GM03348 (cell line): ENCODE results near the gene SGPP2.
A peak's percentile ranks its signal among the peaks of the same experiment; 100 is the strongest.

Source experiments
- DNase-seq: peaks from one replicate; pipeline ENCODE4 v3.0.0; 2012; ENCODE audit warnings: low spot score

SGPP2 gene

DNA sequence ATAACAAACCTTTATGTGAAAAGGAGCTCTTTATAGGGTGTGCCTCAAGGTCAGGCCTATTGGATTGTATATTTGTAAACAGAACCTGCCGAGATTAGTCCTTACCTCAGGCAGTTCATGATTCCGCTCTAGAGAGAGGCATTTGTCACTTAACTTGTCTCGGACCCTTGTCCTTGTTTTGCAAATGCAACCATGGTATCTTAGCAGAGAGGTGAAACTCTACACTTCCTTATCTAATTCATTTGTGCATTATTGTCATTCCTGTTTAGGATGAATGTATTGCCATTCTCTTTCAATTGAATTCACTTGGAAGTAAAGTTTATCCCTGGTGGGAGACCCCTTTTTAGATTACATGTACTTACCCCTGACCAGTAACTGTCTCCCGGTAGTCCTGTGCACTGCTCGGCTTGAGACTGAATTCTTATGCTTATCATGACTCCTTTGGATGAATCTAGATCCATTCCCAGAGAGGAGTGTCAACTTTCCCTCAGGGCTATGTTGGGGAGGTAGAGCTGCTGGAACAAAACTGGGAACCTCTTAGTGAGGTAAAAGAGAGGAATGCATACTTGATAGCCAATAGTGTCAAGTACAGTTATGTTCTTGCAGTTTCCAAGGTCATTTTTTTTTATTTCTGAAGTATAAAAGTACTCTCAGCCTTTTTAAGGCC is 46.6 kb downstream of the SGPP2 start:
- no peak for DNase-seq

DNA sequence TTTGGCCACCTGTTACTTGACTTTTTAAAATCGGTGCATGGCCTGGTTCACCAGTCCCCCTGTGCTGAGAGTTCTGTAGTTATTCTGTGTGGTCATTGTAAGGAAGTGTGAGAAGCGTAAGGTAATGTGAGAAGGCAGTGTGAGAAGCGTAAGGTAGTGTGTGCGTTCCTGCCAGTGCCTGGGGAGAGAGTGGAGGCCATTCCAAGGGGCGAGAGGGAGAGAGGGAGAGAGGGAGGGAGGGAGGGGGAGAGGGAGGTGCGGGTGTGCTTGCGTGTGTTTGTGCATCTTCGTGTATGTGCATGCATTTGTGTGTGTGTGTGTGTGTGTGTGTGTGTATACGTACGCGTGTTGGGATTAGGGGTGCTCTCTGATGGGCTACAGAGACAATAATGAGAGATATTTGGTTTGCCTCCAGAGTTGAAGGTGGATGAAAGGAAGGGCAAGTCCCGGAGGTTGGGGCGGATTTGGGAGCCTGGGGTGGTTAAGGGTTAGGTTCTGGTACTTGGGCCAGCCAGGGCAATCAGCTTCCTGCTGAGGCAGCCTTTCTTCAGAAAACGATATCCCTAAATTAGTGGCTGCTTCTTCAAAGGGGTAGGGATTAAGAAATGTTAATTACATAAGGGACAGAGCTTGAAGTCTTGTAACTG is 53.7 kb downstream of the SGPP2 start:
- no peak for DNase-seq

DNA sequence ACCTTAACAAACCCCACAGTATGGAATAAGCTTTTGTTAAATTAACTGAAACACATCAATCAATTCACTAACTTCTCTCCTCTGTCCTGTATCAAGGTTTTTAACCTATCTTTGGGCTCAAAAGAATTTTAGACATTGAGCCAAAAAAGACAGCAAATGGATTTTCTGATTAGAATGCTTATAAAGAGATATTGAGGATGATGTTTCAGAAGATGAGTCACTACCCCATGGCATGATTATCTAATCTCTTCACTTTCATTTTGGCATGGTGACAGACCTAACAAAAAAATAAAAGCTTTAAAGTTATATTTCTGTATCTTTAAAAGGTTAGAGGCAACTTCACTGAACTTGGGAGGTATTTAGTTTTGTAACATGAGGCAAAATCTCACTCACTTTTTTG is 55.5 kb downstream of the SGPP2 start:
- DNase-seq = no peak

DNA sequence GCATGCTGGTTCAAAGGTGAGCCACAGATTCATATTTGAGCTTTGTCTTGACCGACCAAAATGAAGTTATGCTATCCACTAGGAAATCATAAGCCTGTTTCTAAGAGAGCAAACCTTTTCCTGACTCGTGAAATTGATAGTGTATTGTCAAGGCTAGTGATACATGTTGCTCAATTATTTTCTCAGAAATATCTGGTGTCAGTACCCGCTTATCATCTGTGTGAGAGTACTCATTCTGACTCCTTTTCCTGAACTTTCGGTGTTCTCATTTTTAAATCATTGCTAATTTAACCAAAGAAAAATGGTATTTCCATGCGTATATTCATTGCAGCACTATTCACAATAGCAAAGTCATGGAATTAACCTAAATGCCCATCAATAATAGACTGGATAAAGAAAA is 56.2 kb downstream of the SGPP2 start:
- DNase-seq = no peak

DNA sequence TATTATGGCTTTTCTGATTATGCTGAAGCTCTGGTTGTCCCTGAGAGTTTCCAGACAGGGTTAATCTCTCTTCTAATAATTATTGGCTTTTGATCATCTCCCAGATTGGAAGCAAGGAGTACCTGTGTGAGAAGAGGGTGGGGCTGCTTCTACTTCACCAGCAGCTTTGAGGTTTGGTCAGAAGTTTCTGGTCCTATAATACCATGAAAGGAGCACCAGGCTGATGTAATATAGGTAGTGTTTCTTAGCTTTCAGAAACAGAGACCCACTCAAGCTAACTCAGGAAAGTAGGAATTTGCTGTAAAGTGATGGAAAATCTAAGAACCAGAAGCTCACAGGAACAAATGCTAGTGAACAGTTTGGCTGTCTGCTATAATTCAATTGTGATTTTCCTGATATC is 57.6 kb downstream of the SGPP2 start:
- DNase-seq = no peak

DNA sequence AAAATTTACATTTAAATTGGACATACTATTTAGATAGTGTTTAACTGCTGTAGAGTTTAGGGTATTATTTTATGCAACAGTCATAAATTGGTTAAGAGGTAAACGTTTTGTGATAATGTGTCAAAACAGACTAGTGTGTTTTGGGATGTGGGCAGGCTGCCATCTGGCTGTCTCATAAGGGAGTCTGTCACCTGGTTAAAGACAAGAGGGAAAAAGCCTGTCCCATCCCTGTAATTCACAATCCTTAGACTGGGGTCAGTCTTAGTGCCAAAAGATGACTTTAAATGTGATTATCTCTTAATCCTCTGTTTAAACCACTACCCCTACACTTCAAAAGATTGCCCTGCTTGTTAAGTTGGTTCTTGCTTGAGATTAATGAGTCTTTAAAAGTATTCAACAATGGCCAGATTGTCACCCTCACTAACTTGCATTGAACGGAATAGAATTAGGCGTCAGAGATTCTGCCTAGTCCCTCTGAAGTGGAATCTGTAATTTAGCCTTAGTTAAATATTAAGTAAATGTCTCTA is 59.2 kb downstream of the SGPP2 start:
- no peak for DNase-seq

DNA sequence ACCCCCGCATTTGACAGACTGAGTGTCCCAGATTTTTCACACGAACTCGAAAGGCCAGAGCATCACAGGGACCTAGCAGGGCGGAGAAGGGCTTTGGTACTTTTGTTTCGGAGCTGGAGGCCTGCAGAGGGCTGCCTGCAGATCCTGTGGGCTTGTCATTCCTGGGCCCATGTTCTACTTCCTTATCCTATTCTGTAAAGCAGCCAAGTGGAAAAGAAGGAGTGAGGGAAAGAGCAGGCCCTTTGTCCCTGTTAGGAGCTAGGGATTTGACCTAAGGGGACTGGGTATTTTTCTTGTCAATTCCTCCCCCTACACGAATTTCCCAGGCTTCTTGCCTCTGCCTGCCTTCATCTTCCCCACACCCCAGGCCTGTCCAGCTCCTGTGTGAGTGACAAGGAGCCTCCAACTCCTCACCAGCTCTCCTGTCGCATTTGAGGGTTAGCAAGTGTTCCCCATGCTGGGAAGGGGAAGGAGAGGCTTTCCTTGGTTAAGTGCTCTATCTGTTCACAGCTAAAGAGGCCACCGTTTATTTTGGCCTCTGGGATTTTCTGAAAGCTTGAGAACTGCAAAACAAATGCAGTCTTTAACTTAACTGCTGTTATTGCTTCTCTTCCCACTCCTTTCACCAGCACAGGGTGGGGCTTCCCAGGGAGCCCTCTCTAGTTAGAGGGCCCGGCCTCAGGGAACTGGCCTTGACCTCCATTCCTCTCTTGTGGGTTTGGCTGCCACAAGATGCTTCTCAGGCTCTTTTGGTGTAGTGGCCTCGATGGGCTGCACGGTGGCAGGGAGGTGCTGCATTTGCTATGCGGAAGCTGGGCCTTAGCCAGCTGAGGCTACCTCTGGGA is 61.2 kb downstream of the SGPP2 start:
- DNase-seq = no peak

DNA sequence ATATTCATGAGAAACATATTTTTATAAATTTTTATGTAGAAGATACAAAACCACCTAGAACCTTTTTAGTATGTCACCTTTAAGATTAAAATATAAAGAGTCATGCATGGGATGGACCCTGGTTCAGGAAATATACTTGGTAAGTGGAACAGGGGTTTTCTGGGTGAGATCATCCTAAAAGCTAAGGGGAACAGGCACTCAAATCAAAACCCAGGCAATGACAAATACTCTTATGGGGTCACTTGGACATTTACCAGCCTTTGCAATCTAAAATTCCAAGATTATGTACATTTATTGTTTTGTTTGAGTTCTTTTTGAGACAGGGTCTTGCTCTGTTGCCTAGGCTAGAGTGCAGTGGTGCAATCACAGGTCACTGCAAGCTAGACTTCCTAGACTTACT is 65.8 kb downstream of the SGPP2 start:
- DNase-seq = no peak

DNA sequence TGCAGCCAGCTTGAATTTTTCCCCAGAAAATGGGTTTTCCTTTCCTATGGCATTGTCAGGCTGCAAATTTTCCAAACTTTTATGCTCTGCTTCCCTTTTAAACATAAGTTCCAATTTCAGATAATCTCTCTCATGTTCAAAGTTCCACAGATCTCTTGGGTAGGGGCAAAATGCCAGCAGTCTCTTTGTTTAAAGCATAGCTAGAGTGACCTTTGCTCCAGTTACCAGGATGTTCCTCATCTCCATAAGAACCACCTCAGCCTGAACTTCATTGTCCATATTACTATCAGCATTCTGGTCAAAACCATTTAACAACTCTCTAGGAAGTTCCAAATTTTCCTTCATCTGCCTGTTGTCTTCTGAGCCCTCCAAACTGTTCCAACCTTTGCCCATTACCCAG is 68.3 kb downstream of the SGPP2 start:
- DNase-seq = no peak

DNA sequence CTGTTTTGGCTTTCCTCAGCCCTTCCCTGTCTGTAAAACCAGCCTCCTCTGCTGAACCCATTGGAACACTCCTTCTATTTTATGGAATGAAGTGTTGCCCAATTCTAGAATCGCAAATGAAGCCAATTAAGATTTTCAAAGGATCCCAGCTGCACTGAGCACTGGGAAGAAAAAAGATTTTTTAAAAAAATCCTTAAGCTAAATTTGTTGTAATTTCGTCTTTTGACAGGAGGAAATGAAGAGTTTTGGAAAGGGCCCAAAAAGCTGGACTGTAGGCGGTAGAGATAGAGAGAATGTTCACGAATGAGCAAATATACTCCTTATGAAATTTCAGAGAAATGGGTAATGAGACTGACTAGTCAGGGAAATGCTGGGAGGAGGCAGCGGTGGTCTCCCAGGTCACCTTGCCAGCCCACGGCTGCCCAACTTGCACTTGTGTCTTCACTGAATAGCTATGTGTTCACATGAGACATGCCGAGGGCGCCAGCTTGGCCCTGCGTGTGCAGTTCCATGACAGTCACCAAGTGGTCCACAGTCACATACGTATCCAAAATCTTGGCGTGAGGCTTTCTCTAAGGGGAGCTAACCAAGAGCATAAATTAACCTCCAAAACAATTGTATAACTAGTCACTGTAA is 69.9 kb downstream of the SGPP2 start:
- DNase-seq = no peak

DNA sequence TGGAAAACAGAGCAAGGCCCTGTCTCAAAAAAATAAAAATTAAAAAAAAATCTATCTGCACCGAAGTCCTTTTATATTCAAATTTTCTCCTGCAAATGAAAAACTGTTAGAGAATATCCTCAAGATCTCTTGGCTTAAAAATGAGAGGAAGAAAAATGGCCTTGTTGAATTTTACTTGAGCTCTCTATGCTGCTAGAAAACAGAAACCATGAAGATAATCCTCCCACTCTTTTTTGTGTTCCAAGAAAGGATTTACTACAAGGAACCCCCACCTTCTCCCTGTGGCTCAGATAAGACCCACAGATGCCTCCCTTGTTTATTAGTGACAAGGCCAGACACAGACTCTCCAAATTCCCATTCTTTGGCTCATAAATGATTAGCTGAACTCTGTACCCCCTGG is 71.0 kb downstream of the SGPP2 start:
- DNase-seq = no peak

DNA sequence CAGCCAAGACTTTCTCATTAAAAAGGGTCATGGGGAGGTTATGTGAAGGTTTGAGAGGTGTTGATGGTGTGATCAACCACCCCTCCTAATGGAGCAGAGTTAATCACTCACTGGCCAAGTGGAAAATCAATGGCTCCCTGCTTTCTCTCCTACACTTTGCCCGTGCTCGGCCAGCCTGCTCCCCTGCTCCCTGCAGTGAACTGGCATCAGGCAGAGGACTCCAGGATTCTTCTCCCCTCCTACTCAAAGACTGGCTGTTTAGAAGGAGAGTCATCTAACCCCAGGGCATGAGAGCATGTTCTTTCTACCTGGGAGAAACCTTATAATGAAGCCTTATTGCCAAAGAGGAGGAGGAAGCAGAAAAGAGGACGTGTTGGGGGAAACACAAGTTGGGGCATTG is 74.9 kb downstream of the SGPP2 start:
- DNase-seq = no peak

DNA sequence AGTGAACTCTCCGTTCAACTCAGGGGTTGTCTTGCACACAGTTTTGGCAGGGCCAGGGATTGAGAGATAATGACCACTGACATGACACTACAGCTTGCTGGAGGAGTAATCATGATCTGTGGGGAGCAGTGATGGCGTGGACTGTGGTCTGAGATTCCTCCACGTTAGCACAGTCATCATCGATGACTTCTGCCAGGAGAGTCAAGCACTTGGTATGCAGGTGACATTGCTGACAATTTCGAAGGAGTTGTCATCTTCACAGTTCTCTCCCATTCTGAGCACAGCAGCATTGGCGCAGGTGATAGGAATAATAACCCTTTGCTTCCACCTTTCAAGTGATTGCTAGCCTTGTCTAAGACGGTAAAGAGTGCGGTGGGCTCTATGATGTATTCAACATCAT is 79.8 kb downstream of the SGPP2 start:
- DNase-seq = no peak

DNA sequence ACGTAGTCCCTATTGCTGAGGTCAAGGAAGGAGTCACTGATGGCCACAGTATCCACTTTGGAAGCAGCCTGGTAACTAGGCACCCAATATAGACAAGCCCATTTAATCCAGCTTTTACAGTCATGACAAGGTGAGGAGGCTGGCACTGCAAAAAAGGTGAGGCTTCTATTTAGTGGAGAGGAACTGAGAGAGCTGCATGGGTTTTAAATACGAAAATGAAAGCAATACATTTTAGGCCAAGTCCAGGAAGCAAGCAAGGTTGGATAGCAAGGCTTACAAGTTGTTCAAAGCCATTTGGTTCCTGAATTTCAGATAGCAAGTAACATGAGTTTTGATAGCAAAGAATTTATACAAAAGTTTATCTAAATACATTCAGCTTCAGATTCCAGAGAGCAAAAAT is 80.4 kb downstream of the SGPP2 start:
- no peak for DNase-seq

DNA sequence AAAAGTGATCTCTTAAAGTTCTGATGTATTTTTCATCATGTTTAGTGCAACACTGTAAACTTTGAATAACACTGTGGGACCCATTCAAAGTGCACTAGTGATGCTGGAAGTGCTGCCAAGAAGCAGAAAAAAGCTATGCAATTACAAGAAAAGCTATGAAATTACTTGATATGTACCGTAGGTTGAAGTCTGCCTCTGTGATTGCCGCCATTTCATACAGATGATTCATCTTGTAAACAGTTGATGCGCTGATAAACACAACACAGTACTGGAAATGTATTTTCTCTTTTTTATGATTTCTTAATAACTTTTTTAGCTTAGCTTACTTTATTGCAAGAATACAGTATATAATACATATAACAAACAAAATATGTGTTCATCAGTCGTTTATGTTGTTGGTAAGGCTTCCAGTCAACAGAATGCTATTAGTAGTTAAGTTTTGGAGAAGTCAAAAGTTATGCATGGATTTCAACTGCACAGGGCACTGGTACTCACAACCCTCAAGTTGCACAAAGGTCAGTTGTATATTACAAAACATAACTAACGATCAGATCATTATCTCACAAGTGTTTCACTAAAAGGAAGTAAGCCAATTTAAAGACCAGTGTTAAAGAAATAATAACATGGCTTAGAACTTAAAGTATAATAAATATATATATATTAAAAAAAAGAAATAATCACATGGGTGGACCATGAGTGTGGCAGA is 82.0 kb downstream of the SGPP2 start:
- DNase-seq = no peak

DNA sequence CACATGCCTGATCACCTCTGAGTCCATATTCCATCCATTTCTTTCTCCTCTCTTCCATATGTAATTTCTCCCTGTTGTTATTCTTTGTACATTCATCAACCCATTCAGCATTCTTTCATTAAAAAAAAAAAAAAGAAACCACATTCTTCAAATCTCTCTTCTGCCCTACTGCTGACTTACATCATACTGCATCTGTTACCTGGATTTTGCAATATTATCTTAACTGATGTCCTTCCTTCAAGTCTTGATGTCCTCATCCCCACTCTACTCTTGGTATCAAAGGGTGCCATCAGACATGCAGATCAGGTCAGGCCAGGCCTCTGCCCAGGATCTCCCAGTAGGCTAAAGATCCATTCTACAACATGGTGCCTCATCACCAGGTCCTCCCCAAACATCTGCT is 90.6 kb downstream of the SGPP2 start:
- DNase-seq = no peak

DNA sequence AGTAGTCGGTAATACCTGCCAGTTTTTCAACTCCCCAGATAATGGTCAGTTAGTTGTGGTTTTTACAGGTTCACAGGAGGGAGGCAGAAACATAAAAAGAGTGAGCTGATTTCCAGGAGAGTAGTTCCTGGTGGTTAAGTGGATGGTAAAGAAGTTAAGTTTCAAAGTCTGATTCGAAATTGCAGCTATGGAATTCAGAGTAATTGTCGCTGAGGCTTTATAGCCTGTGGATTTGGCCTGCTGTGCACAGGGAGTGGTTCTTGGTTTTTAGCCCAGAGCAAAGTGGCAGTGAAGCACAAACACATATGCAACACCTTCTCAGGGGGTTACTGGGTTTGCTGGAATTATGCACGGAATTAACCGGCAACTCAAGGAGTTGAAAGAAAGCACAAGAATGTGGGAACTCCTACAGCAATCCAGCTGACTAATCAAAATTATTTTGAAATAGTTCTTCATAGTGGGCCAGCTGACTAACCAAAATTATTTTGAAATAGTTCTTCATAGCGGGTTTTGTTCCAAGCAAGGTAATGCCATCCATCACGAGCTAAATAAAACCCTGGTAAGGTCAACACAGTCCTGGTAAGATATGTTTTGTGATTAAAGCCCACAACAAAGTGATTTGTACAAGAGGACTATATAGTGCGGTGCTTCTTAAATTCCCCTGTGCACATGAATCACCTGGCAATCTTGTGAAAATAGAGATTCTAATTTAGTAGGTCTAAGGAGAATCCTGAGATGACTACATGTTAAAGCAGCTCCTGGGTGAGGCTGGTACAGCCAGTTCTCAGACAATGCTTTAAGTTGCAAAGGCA is 94.4 kb downstream of the SGPP2 start:
- peak; percentile 62 for DNase-seq

DNA sequence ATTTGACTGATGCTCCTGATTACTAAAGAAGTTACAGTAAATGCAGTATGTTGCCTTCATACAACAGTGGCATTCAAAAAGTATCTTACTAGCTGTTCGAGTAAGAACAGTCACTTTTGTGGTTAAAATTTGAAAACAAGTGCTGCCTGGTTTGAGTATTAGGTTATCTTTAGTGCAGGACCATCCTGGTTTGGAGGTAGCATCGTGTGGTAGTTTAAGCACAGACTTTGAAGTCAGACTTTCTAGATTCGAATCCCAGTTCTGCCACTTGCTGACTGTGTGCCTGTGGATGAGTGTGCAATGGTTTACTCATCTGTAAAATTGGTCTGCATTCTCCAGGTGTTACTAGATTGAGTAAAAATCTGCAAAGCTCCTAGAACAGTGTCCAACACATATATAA is 96.8 kb downstream of the SGPP2 start:
- no peak for DNase-seq

DNA sequence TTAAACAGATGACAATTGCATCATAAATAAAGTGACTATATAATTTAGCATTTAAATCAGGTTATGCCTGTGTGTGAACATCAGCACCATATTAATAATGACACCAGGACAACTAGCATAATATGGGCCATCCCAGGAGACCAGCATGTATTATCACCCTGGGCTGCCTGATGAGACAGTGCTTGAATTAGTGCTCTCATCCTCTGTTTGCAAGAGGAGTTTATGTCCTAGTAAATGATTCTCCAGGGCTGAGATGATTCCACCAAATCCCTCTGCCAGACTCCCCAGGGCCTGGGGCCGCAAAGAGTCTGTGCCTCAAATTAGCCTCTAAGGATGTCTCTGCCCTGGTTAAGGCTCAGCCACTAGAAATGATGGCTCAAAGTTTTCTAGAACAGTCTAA is 97.7 kb downstream of the SGPP2 start:
- DNase-seq = no peak

DNA sequence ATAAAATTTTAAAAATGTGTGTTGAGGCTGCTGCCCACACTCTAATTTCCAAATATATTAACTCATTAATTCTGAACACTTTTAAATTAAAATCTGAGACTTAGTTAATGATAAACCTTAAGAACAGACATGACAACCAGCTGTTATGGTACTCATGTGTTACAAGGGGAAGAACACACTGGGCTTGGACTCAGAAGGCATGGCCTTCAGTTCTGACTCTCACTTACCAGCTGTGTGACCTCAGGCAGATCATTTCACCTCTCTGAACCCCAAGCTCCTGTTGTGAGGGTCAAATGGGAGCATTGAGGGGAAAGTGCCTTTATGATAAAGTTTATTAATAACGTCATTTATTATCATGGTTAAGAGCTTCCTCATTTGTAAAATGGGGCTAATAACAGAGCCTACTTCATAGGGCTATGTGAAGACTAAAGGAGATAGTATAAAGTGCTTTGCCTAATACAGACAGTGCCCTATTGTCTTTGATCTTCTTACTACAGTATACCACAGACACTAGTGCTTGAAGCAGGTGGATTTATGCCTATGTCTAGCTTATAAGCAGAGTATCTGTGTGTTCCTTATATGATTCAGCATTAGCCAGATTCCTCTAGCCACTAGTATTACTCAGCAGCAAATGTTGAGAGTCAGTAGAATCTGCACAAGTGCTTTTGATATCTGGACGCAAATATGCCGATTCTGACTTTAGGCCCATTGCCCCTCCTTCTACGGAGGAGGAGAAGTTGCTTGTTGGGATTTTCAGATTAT is 99.6 kb downstream of the SGPP2 start:
- no peak for DNase-seq
